Amniotic epithelial cell (primary cell): ENCODE data around the gene PRSS1.
"Not testable (repeated sequence)": the region's sequence is repeated elsewhere in the genome, so short reads cannot be mapped to it uniquely, and the experiment has no call there.

Experiments used
- DNase-seq: peaks from one replicate; pipeline ENCODE4 v3.0.0-alpha.2; 2010; ENCODE audit warnings: low read depth

Gene PRSS1

GRCh38 chr7:142746264-142746663, 3.0 kb upstream of the PRSS1 start:
- no peak for DNase-seq

GRCh38 chr7:142748410-142748809, 862 bp upstream of the PRSS1 start:
- not testable (repeated sequence) for DNase-seq

- no peak for DNase-seq
These were observed 1.2 kb downstream of the PRSS1 start for GRCh38 chr7:142750321-142750938.

- not testable (repeated sequence) for DNase-seq
These were observed 2.4 kb downstream of the PRSS1 start for GRCh38 chr7:142751526-142752175.

GRCh38 chr7:142752376-142753225, 3.3 kb downstream of the PRSS1 start:
- no peak for DNase-seq

- no peak for DNase-seq
These were observed 4.1 kb downstream of the PRSS1 start for GRCh38 chr7:142753366-142753765.

- DNase-seq, result not testable (repeated sequence)
These were observed 4.7 kb downstream of the PRSS1 start for GRCh38 chr7:142753925-142754491.

GRCh38 chr7:142754681-142755575, 5.7 kb downstream of the PRSS1 start:
- DNase-seq, result no peak

- DNase-seq, result not testable (repeated sequence)
These were observed 9.0 kb downstream of the PRSS1 start for GRCh38 chr7:142758312-142758711.

GRCh38 chr7:142759433-142759832, 10.2 kb downstream of the PRSS1 start:
- no peak for DNase-seq

- peak; percentile 40 for DNase-seq
These were observed 10.9 kb downstream of the PRSS1 start for GRCh38 chr7:142760071-142760642.

- DNase-seq, result peak; percentile 53
These were observed 12.3 kb downstream of the PRSS1 start for GRCh38 chr7:142761606-142762005.

GRCh38 chr7:142762104-142762503, 12.8 kb downstream of the PRSS1 start:
- DNase-seq, result no peak

GRCh38 chr7:142767451-142767850, 18.2 kb downstream of the PRSS1 start:
- no peak for DNase-seq

- DNase-seq, result no peak
These were observed 18.6 kb downstream of the PRSS1 start for GRCh38 chr7:142767861-142768260.

GRCh38 chr7:142768885-142769284, 19.6 kb downstream of the PRSS1 start:
- not testable (repeated sequence) for DNase-seq

GRCh38 chr7:142770661-142771352, 21.5 kb downstream of the PRSS1 start, which contains the start of gene PRSS2:
TSS of gene PRSS2 (plus strand) at chr7:142770970. CDS start at chr7:142770983, 13 bp downstream.
- no peak for DNase-seq

GRCh38 chr7:142771353-142771723, 22.1 kb downstream of the PRSS1 start:
- no peak for DNase-seq

GRCh38 chr7:142772051-142772450, 22.8 kb downstream of the PRSS1 start:
- DNase-seq, result no peak

- DNase-seq, result no peak
These were observed 23.4 kb downstream of the PRSS1 start for GRCh38 chr7:142772673-142773072.
